PC-3 (cell line): ENCODE results near the gene MRGPRD.

ENCODE experiments used
- CTCF ChIP-seq: fragments of 300-600 bp; sonication (generic); conservative IDR thresholded peaks from 2 replicates; pipeline ENCODE4 v1.5.1; 2017; ENCODE audit warnings: antibody characterized with exemption, low read depth, mild to moderate bottlenecking, low read length
- EZH2 ChIP-seq: fragments of 300-600 bp; sonication (generic); IDR thresholded peaks from one replicate; pipeline ENCODE4 v1.6.1; 2017; ENCODE audit warnings: antibody characterized with exemption, mild to moderate bottlenecking, low read length; ENCODE audit not compliant: unreplicated experiment

- TF ChIP-seq CTCF (no peak), EZH2 (no peak)
Measured at GRCh38 chr11:68935066-68935465, 45.7 kb downstream of the MRGPRD start.
